ENCODE results near the gene PRTFDC1.
"Not testable (repeated sequence)": the region's sequence is repeated elsewhere in the genome, so short reads cannot be mapped to it uniquely, and the experiment has no call there.

Gene PRTFDC1

GRCh38 chr10:24869354-24870015, 82.9 kb downstream of the PRTFDC1 start:
- peak; percentile 8 for DNase-seq

- no peak for DNase-seq
These were observed 85.5 kb downstream of the PRTFDC1 start for GRCh38 chr10:24866604-24867583.

- DNase-seq = no peak
These were observed 86.6 kb downstream of the PRTFDC1 start for GRCh38 chr10:24865783-24866182.

GRCh38 chr10:24862589-24862988, 89.8 kb downstream of the PRTFDC1 start:
- no peak for DNase-seq

- DNase-seq = no peak
These were observed 93.8 kb downstream of the PRTFDC1 start for GRCh38 chr10:24858288-24859270.

GRCh38 chr10:24857031-24857725, 95.2 kb downstream of the PRTFDC1 start:
- no peak for DNase-seq

GRCh38 chr10:24854256-24854655, 98.2 kb downstream of the PRTFDC1 start:
- DNase-seq = no peak

- DNase-seq = no peak
These were observed 98.7 kb downstream of the PRTFDC1 start for GRCh38 chr10:24853661-24854060.

GRCh38 chr10:24851629-24852028, 100.8 kb downstream of the PRTFDC1 start:
- DNase-seq = peak; percentile 69

GRCh38 chr10:24850727-24851296, 101.6 kb downstream of the PRTFDC1 start:
- no peak for DNase-seq

GRCh38 chr10:24849501-24850299, 102.7 kb downstream of the PRTFDC1 start:
- DNase-seq = no peak

GRCh38 chr10:24849051-24849450, 103.4 kb downstream of the PRTFDC1 start:
- no peak for DNase-seq

- no peak for DNase-seq
These were observed 104.2 kb downstream of the PRTFDC1 start for GRCh38 chr10:24848195-24848594.

- DNase-seq = no peak
These were observed 105.0 kb downstream of the PRTFDC1 start for GRCh38 chr10:24847112-24848070.

- DNase-seq = no peak
These were observed 107.7 kb downstream of the PRTFDC1 start for GRCh38 chr10:24844742-24845141.

GRCh38 chr10:24843256-24843655, 109.2 kb downstream of the PRTFDC1 start:
- DNase-seq = no peak

GRCh38 chr10:24842856-24843255, 109.5 kb downstream of the PRTFDC1 start:
- no peak for DNase-seq

- DNase-seq = no peak
These were observed 110.9 kb downstream of the PRTFDC1 start for GRCh38 chr10:24841530-24841929.

- no peak for DNase-seq
These were observed 111.6 kb downstream of the PRTFDC1 start for GRCh38 chr10:24840784-24841183.

GRCh38 chr10:24837781-24838180, 114.6 kb downstream of the PRTFDC1 start:
- not testable (repeated sequence) for DNase-seq

Measured in NCI-H510A treated with DMSO at 0.1 percent for 48 hours (cell line).